NCI-H1417 treated with DMSO at 0.1 percent for 48 hours (cell line): Measurements from ENCODE around the gene RALGAPB.

ENCODE experiments used
- DNase-seq: peaks from one replicate; lab custom pipeline; 2025; lab: John Stamatoyannopoulos, UW

Gene RALGAPB

DNA sequence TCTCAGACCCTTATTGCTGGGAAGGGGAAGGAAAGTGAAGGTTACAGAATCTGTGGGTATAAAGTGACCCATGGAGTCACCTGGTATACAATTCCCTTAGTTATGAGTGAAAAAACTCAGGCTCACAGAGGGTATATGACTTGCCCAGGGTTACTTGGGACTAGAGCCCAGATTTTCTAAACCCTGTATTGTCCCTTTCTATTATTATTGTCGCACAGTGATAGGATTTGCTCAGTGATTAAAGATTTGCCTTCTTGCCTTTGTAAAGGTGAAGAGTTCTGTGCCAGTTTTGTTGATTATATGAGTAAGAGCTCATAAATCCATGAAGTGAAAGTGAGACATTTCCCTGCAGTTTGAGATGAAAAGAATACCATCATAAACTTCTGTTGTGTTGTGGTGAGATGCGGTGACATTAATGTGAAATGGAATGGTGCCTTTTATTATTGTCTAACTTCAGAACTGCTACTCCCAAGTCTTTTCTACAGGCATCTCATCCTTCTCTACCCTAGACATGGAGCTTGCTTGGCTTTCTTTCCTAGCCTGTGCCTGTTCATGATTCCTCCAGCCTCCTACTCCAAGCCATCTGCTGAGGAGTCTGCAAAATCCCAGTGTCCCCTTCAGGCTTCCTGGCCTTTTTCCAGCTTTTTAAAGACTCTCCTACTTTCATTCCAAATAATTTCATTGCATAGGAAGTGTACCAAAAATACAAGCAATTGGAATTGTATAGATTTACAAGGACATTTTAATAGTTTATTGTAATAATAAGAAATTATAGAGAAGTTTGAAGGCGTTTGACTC, 74.8 kb downstream of the RALGAPB start:
- DNase-seq, result no peak

DNA sequence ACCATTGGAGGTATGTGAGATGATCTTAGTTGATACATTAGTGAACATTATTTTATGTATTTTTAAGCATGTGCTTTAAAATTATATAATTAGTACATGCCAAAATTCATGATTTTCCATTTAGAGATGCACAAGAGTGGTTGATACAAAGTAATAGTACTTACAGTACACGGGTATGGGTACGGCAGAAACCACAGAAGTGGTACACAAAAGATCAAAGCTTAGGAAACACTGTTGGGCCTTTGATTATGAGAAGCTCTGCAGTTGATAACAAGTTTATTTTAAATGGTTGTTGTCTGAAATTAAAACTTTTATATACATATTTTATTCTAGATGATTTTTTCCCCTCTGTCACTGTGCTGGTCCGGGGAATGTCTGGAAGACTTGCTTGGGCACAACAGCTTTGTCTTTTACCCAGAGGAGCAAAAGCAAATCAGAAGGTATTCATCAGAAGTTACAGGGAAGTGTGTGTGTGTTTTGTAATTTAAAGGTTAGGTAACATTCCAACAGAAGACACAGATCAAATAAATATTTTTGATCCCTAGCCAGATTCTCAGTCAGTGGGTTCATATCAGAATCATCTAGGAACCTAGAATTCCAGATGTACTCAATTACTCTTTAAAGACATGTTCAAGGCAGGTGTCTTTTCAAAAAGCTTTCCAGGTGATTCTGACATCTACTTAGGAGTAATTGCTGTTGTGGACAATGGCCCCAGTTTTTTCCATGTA, 75.9 kb downstream of the RALGAPB start:
- no peak for DNase-seq

DNA sequence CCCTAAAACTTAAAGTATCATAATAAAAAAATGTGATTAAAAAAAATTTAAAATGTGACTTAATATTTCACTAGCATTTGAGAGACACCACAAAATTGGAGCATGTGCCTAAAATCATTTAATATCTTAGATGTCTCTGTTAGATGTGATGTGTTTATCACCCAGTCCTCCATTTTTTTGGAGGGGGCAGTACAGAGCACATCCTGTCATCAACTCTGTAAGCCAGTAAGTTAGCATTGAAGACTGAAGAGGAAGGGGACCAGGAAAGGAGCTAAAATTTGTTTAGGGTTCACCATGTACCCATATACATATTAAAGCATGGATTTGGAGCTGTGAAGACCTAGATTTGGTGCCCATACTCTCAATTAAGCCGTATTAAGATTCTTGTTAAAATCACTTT, 77.6 kb downstream of the RALGAPB start:
- DNase-seq, result no peak

DNA sequence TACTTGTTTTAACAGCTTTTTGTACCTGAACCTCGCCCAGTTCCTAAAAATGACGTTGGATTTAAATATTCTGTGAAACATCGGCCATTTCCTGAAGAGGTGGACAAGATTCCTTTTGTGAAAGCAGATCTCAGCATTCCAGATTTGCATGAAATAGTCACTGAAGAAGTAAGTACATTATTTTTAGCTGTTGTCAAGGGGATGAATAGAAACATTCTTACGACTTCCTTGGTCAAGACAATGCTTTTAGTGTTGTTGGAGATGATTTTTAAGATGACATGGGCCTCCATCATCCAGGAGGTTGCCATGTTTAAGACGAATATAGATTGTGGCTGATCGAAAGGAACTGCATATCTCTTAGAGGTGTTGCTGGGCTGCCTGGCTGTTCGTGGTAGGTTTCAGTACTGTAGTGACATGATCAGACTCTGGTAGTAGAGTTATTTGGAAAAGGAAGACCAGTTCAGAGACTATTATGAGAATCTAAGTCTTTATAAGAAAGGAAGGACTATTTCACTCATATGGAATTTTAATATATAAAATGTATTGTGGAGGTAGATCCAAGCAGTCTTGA, 78.5 kb downstream of the RALGAPB start:
- DNase-seq, result no peak

DNA sequence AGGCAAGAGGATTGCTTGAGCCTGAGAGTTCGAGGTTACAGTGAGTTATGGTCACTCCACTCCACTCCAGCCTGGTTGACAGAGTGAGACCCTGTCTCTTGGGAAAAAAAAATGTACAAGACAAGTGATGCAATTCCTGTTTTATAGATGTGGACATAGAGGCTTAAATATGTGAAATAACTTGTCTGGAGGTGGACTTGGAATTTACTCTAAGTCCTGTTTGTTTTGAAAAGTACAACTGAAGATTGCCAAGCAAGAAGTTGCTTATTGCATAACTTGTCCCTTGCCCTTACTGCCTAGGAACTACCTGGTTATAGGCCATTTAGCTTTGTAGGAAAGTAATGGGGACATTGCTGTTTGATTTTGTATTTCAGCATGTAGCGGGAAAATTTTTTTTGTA, 82.3 kb downstream of the RALGAPB start:
- no peak for DNase-seq

DNA sequence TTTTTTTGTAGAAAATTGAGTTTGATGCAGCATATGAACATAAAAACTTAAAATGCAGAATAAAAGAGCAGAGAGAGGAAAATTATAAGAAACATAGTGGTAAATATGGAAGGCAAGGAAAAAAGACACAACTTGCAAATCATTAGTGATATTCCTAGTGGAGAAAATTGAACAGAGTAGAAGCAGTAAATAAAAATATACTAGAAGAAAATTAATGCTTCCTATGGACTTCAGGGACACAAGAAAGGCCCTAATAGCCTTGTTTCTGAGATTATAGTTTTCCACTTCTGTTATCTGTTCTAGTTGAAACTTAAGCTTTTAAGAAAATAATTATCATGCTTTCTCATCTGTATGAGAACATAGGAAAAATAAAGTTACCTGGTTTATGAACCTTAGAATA, 82.8 kb downstream of the RALGAPB start:
- DNase-seq, result no peak

DNA sequence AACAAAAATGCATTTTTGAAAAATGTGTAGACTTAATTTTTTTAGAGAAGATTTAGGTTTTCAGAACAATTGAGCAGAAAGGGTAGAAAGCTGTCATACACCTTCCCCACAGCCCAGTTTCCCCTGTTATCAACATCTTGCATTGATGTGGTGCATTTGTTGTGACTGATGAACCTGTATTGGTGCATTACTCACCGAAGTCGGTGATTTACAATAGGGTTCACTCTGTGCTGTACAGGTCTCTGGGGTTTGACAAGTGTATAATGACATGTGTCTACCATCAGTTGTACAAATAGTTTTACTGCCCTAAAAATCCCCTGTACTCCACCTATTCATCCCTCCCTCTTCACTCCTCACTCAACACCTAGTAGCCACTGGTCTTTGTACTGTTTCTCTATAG, 84.5 kb downstream of the RALGAPB start:
- DNase-seq, result no peak

DNA sequence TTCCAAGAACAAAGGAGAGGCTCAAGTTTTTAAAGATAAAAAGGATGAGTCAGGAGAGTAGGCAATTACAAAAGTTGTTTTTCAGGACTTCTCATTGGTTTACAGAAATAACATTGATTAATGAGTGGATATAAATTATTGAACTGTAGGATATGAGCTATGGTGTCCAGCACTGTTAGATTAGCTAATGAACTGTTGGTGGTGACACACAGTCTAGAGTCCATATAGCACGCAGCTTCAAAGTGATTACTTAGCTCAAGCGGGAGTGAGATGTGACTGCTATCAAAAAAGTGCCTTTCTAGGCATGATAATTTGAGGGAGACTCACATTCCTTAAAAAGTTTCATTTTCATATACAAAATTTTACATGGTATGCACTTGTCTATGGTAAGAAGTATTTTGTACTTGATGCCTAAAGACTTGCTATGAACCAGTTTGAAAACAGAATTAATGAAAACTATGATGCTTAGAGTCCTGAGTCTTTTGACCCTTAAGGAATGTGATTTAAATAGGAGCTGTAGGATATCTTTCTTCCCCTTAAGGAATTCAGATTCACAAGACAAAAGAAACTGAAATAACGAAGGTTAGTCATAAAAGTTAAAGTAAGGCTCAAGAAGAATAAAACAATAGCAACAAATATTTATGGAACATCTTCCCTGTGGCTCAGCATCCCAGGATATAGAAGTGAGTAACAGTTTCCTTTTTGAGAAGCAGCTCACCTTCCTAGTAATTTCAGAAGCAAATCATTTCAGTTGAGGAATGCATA, 86.1 kb downstream of the RALGAPB start:
- no peak for DNase-seq

DNA sequence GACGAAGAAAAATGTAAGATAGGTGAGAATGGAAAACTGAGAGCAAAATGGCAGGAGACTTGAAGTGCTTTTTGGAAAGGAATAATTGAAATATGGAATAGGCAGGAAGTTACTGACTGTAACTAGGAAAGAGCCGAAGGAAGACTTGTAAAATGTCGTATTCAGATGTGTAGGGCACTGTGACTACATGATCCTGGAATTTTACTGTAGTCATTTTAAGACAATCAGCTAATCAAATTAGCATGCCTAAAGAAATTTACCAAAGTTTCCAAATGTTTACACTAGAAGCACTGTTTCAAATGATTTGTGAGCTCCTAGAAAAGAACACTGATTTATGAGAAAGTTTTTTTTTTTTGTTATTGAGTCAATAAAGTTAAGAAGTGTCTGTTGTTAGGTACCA, 87.1 kb downstream of the RALGAPB start:
- DNase-seq, result no peak

DNA sequence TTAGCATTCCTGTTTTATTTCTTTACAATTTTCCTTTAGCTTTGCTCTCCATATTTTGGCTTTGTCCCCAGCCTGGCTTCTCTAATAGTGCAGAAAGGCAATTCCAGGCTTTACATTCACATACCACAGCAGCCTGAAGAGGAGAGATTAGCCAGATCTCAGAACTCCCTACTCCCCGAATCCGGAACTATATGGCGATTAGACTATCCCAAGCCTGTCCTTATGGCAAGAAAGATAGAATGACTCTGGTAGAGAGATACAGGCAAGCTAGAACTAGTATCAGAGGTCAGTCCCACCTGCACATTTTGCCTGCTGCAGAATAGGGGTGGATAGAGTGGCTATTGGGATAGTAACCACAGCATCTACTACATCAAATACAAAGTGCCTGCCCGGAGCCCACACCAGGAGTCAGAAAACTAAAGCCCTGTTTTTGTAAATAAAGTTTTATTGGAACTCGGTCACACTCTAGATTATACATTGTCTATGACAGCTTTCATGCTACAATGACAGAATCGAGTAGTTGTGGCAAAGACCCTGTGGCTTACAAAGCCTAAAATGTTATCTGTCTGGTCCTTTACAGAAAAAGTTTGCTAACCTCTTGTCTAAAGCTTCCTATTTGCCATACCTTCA, 91.3 kb downstream of the RALGAPB start:
- no peak for DNase-seq

DNA sequence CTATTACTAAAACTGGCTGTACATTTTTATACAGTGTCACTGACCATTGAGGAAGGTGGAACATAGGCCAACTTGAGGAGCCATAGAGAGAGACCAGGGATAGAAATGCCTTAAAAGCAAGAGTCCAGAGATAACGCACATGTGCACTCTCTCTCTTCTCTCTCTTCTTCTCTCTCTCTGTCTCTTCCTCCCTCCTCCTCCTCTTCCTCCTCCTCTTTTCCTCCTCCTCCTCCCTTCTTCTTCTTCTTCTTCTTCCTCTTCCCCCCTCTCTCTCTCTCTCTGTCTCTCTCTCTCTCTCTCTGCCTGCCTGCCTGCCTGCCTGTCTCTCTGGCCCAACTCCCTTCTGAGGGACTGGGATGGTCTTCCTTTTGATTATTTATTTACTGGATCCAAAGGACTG, 92.0 kb downstream of the RALGAPB start:
- no peak for DNase-seq

DNA sequence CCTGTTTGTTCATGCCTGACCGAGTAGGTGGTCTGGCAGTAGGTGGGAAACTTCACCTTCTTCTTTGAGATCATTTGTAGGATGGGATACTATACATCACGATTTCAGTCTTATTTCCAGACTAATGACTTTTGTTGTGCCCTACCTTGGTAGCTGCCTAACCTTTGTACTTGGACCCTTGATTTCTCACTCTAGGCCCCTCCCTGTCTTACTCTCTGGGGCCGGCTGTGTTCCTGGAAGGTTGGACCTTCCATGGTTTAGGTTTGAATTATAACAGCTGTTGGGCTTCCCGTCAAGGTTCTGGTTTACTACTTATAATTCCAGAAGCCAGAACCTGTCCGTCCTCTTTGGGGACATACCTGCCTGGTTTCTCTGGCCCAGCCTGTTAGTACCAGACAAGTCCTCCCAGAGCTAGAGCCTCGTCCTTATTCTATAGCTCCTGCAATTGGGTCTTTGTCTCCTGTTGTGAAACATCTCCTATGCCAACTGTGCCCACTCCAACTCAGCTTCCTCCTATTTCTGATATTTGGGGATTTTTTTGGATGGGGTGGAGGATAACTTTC, 93.5 kb downstream of the RALGAPB start:
- no peak for DNase-seq

DNA sequence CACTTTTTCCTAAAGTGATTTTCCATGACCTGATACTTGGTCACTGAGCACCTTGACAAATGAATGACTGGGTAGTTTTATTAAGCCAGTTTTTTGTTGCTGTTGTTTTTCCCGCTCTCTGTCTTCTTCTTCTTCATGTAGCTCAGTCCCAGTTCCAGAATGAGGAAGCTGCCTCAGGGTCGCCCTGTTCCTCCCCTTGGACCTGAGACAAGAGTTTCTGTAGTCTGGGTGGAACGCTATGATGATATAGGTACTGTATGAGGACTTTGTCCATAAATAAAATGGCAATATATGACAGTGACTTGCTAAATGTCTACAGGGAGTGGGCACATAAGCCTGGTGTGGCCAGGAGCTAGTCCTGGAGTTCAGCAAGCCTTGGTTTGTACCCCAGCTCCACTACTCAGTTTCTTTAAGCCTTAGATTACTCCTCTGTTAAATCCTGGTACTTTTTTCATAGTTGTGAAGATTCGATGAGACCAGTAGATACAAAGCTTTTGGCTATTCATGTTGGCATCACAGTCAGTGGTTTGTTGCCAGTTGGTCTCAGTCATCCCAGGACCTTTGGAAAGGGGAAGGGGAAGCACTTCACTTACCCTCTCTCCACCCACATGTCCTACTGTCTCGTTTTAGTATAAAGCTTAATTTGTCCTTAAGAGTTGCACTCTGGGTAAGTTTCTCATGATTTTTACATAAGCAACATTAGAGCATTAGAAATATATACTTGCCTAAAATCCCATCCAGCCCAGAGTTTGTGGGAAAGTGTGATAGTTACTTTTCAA, 97.3 kb downstream of the RALGAPB start:
- DNase-seq, result no peak

DNA sequence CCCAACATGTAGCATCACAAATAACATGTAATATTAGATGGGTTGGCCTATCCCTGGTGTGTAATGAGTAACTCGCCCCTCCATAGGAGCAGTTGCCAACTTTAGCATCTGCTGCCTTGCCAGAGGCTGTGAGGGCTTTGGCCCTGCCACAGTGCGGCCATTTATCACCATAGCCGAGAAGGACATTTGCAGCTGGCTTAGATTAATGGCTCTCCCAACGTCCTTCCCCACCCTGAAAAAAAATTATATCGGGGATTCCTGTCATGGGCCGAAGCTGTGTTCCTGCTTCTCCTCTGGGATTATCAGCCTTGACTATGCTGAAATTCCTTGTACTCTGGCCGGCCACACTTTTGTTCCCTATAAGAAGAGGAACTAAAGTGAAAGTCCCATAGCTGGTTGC, 100.8 kb downstream of the RALGAPB start:
- no peak for DNase-seq

DNA sequence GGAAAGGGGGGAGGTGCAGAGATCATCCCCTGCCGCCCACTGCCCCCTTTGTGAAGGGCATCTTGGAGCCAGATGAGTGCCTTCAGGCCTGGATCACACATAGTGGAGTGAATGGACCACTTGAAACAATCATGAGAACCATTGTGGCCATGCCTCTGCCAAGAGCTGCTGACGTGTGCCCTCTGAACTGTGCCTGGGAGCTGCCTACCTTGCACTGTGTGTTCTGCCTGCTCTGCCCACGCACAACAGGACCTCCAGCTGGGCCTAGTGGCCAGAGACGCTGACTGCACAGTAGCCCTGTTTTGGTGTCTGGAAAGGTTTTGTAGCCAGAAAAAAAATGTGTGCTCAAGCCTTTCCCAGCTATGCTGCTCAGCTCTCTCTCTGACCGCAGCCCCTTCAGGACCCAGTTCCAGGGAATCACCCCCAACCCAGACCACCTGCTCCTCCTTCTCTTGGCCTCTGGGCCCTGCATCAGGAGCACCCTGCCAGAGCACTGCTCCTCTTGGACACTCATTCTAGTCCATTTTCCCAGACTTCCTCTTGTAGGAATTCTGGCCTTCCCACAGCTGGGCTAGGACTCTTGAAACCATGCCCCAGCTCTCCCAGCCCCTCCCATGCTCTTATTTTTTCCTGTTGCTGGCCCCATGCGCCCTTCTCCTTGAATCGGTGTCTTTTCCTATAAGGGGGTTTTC, 106.7 kb downstream of the RALGAPB start:
- no peak for DNase-seq

DNA sequence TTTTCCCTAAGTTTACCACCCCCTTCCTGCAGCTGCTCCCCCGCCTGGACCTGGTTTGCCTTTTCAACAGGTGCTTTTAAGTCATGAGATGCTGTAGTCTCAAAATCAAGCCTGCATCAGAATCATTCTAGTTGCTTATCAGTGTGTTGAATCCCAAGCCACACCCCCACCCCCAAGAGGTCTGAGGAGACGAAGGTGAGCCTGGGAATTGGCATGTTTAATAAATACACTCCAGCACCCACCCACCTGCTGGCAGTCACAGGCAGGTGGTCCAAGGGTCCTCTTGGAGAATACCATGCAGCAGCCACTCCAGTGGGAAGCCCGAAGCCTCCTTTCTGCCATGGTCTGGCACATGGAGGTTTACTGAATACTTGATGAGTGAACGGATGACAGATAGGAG, 107.3 kb downstream of the RALGAPB start:
- no peak for DNase-seq

DNA sequence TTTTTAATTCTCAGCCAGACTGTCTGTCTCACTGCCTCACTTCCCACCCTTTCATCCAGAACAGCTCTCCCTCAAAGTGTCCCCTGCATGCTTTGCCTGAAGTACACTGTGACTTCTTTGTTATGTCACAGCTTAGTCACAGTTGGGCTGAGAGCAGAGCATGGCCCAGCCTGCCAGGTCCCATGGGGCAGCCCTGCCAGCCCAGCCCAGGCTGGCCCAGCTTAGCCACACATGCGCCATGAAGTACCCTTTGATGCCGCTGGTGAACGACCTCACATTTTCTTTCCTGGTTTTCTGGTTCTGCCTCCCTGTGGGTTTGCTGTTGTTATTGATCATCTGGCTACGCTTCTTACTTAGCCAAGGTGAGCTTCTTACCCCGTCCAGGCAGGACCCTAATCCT, 108.4 kb downstream of the RALGAPB start, which contains the start of gene ADIG:
TSS of gene ADIG (plus strand) at position 185 of the 400 bp plus-strand sequence. CDS start at position 239, 54 bp downstream.
- DNase-seq, result no peak

DNA sequence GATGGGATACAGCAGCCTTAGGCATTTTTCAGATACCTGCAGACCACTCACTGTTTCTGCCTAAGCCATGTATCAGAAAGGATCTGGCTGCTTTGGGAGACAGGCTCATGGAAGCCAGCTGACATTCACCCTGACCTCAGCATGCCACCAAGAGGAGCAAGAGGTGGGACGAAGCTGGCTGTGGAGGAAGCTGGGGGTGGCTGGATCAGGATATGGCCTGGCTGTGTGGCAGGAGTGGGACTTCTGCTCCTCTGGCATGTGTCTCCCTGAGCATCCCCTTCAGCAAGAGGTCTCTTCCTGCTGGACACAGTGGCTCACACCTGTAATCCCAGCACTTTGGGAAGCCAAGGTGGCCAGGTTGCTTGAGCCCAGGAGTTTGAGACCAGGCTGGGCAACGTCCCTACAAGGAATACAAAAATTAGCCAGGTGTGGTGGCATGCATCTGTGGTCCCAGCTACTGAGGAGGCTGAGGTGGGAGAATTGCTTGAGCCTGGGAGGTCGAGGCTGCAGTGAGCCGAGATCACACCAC, 109.3 kb downstream of the RALGAPB start:
- DNase-seq, result no peak

DNA sequence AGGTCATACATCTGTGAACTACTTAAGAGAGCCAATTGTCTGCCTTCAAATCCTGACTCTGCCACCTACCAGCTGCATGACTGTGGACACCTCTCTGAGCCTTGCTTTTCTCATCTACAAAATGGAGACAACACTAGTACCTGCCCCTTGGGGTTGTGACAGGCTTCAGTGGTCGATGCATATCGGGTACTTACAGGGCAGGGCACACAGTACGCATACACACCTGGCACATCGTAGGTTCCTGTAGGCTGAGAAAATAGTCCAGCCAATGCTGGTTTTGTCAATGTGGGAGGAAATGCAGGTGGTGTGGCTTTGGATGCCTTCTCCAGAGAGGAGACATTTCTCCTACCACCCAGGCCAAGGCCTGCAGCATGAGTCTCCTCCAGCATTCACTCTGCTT, 110.7 kb downstream of the RALGAPB start:
- no peak for DNase-seq
